ENCODE results near the gene EFEMP2. TPM values are rescaled to one million over a fixed set of nuclear protein-coding genes. Genes with fewer than 3 reads are reported as not detected.

EFEMP2 gene
- total RNA-seq, 1 donor from 2014 or later, result 97.3 TPM

GRCh38 chr11:65919573-65920371 lies 47.2 kb upstream of the EFEMP2 start:
- Mint-ChIP-seq H3K36me3 (ENCODE audit: low read depth, unreplicated experiment) (peaks cover 10% of the 10 kb centered on the region), H3K27me3 (ENCODE audit: low read depth, unreplicated experiment) (no peaks in the 10 kb centered on the region), H3K9me3 (ENCODE audit: unreplicated experiment) (no peaks in the 10 kb centered on the region), H3K4me1 (ENCODE audit: low read depth, unreplicated experiment) (peaks cover 23% of the 10 kb centered on the region), H3K4me3 (ENCODE audit: unreplicated experiment) (peak overlapping the region; percentile 91), H3K27ac (ENCODE audit: unreplicated experiment) (no peak overlapping the region)
- FAIRE-seq (no peak), DNase-seq (ENCODE audit: low read depth) (no peak)
- peak overlapping the region; percentile 72 for H3K4me3 ChIP-seq (ENCODE audit: insufficient read depth, low read depth, low read length)
- H3K4me2 ChIP-seq (ENCODE audit: low read length), result peak overlapping the region; percentile 95
- TF ChIP-seq CTCF (IDR thresholded peaks at IDR 0.05; ENCODE audit: insufficient read depth, low read depth, low read length), result no peak
- TF ChIP-seq EZH2 (IDR thresholded peaks at IDR 0.05; ENCODE audit: insufficient read depth, low read length), result no peak
- peak overlapping the region; percentile 72 for H2AFZ ChIP-seq (ENCODE audit: low read depth, low read length)
- peak overlapping the region; percentile 80 for H3K9ac ChIP-seq (ENCODE audit: low read length)
- no peaks in the 10 kb centered on the region for H3K9me3 ChIP-seq (ENCODE audit: insufficient read depth, low read depth, low read length)
- H3K36me3 ChIP-seq (ENCODE audit: insufficient read depth, low read length), result peaks cover 17% of the 10 kb centered on the region
- H3K27ac ChIP-seq (ENCODE audit: low read depth, low read length), result peak overlapping the region; percentile 63
- peaks cover 9% of the 10 kb centered on the region for H4K20me1 ChIP-seq (ENCODE audit: insufficient read depth, low read length)
- H3K27me3 ChIP-seq (ENCODE audit: insufficient read depth, low read length), result no peaks in the 10 kb centered on the region
- peaks cover 57% of the 10 kb centered on the region for H3K79me2 ChIP-seq (ENCODE audit: insufficient read depth, low read length)
- H3K4me1 ChIP-seq (ENCODE audit: insufficient read depth, low read length), result peaks cover 46% of the 10 kb centered on the region

- FAIRE-seq, result no peak
- H3K27ac Mint-ChIP-seq (ENCODE audit: unreplicated experiment), result peak within 1 kb of the TSS; percentile 83
Measured at GRCh38 chr11:65919141-65919572, 46.6 kb upstream of the EFEMP2 start, which contains the start of gene DRAP1. Gene DRAP1, plus strand, starts transcription at chr11:65919426. Its CDS starts 76 bp downstream, at chr11:65919502.

More at GRCh38 chr11:65919141-65919572, 46.6 kb upstream of the EFEMP2 start, which contains the start of gene DRAP1:
- peak within 1 kb of the TSS; percentile 87 for H3K4me3 ChIP-seq (ENCODE audit: insufficient read depth, low read depth, low read length)
- H3K4me1 ChIP-seq (ENCODE audit: insufficient read depth, low read length), result peaks cover 49% of the 10 kb centered on the region
- peaks cover 10% of the 10 kb centered on the region for H3K36me3 Mint-ChIP-seq (ENCODE audit: low read depth, unreplicated experiment)
- no peaks in the 10 kb centered on the region for H3K9me3 ChIP-seq (ENCODE audit: insufficient read depth, low read depth, low read length)
- DNase-seq (ENCODE audit: low read depth), result peak; percentile 95
- peaks cover 61% of the 10 kb centered on the region for H3K79me2 ChIP-seq (ENCODE audit: insufficient read depth, low read length)
- H3K36me3 ChIP-seq (ENCODE audit: insufficient read depth, low read length), result peaks cover 17% of the 10 kb centered on the region
- H3K27me3 Mint-ChIP-seq (ENCODE audit: low read depth, unreplicated experiment), result no peaks in the 10 kb centered on the region
- peak within 1 kb of the TSS; percentile 91 for H3K4me3 Mint-ChIP-seq (ENCODE audit: unreplicated experiment)
- H3K4me1 Mint-ChIP-seq (ENCODE audit: low read depth, unreplicated experiment), result peaks cover 28% of the 10 kb centered on the region
- peak within 1 kb of the TSS; percentile 97 for H3K27ac ChIP-seq (ENCODE audit: low read depth, low read length)
- peaks cover 9% of the 10 kb centered on the region for H4K20me1 ChIP-seq (ENCODE audit: insufficient read depth, low read length)
- no peaks in the 10 kb centered on the region for H3K9me3 Mint-ChIP-seq (ENCODE audit: unreplicated experiment)
- H3K4me2 ChIP-seq (ENCODE audit: low read length), result peak within 1 kb of the TSS; percentile 98
- peak within 1 kb of the TSS; percentile 95 for H3K9ac ChIP-seq (ENCODE audit: low read length)
- H3K27me3 ChIP-seq (ENCODE audit: insufficient read depth, low read length), result no peaks in the 10 kb centered on the region
- no peak for TF ChIP-seq CTCF (IDR thresholded peaks at IDR 0.05; ENCODE audit: insufficient read depth, low read depth, low read length)
- peak within 1 kb of the TSS; percentile 72 for H2AFZ ChIP-seq (ENCODE audit: low read depth, low read length)
